Keratinocyte (primary cell): Measurements from ENCODE around the gene PHAF1. TPM values are rescaled to one million over a fixed set of nuclear protein-coding genes. Genes with fewer than 3 reads are reported as not detected.

ENCODE experiments used
- DNase-seq: peaks from one replicate; pipeline ENCODE4 v3.0.0-alpha.2; 2011; ENCODE audit warnings: low read depth, missing footprints, low spot score
- FAIRE-seq: peaks from 2 replicates; lab custom pipeline; 2011; peaks lifted over from hg19 to GRCh38; lab: Jason Lieb, UNC
- H2AFZ ChIP-seq: 2 replicates; pipeline ENCODE4 v1.6.0; 2012; ENCODE audit warnings: low read length, control low read depth, inconsistent platforms; ENCODE audit not compliant: control insufficient read depth
- H3K27ac ChIP-seq: 2 replicates; pipeline ENCODE4 v1.5.1; 2011; ENCODE audit warnings: low read length; ENCODE audit not compliant: control insufficient read depth, insufficient read depth
- H3K27me3 ChIP-seq: 3 replicates; pipeline ENCODE4 v1.6.0; 2011; ENCODE audit warnings: low read length; ENCODE audit not compliant: control insufficient read depth, insufficient read depth; ENCODE audit errors: extremely low read depth
- H3K36me3 ChIP-seq, 2 experiments: 2 replicates in 1 of 2; 3 replicates in 1 of 2; pipeline ENCODE4 v1.5.1; 2011; ENCODE audit warnings: low read length in 2 of 2, mild to moderate bottlenecking in 1 of 2; ENCODE audit not compliant: control insufficient read depth in 2 of 2, insufficient read depth in 2 of 2; ENCODE audit errors: extremely low read depth in 1 of 2
- H3K4me1 ChIP-seq: 3 replicates; pipeline ENCODE4 v1.5.1; 2011; ENCODE audit warnings: low read length; ENCODE audit not compliant: control insufficient read depth, insufficient read depth; ENCODE audit errors: extremely low read depth
- H3K4me2 ChIP-seq: 3 replicates; pipeline ENCODE4 v1.6.0; 2011; ENCODE audit warnings: low read depth, low read length; ENCODE audit not compliant: control insufficient read depth, insufficient read depth; ENCODE audit errors: extremely low read depth
- H3K4me3 ChIP-seq, 3 experiments: fragments of 200-600 bp in 1 of 3; sonication (generic) in 1 of 3; 2 replicates in 2 of 3; 3 replicates in 1 of 3; pipeline ENCODE4 v1.5.1; 2011 to 2016; ENCODE audit warnings: low read length in 3 of 3, mild to moderate bottlenecking in 3 of 3, control low read depth in 2 of 3, inconsistent platforms in 1 of 3, low read depth in 1 of 3, mixed read lengths in 1 of 3, mixed run types in 1 of 3, moderate library complexity in 1 of 3; ENCODE audit not compliant: control insufficient read depth in 2 of 3, insufficient read depth in 2 of 3; ENCODE audit errors: extremely low read depth in 1 of 3
- H3K79me2 ChIP-seq: 2 replicates; pipeline ENCODE4 v1.6.0; 2012; ENCODE audit warnings: low read length; ENCODE audit not compliant: control insufficient read depth, insufficient read depth
- H3K9ac ChIP-seq: 3 replicates; pipeline ENCODE4 v1.6.0; 2011; ENCODE audit warnings: low read length; ENCODE audit not compliant: control insufficient read depth, insufficient read depth; ENCODE audit errors: extremely low read depth
- H3K9me1 ChIP-seq: 3 replicates; pipeline ENCODE4 v1.6.0; 2011; ENCODE audit warnings: low read length; ENCODE audit not compliant: control insufficient read depth, insufficient read depth; ENCODE audit errors: extremely low read depth
- H3K9me3 ChIP-seq: 2 replicates; pipeline ENCODE4 v1.5.1; 2012; ENCODE audit warnings: low read depth, low read length; ENCODE audit not compliant: control insufficient read depth
- H4K20me1 ChIP-seq: 3 replicates; pipeline ENCODE4 v1.6.0; 2011; ENCODE audit warnings: low read length; ENCODE audit not compliant: control insufficient read depth, insufficient read depth; ENCODE audit errors: extremely low read depth
- CTCF ChIP-seq, 3 experiments: IDR thresholded peaks in 1 of 3; conservative IDR thresholded peaks in 1 of 3; optimal IDR thresholded peaks in 1 of 3; 2 replicates in 2 of 3; 3 replicates in 1 of 3; pipeline versions ENCODE3 to v1.5.1; 2011; ENCODE audit warnings: low read length in 3 of 3, mild to moderate bottlenecking in 3 of 3, moderate library complexity in 2 of 3, control low read depth in 1 of 3, inconsistent platforms in 1 of 3; ENCODE audit not compliant: insufficient read depth in 2 of 3; ENCODE audit errors: extremely low read depth in 1 of 3
- EZH2 ChIP-seq: IDR thresholded peaks from one replicate; pipeline ENCODE4 v1.6.1; 2012; ENCODE audit warnings: inconsistent platforms, mild to moderate bottlenecking, low read length, moderate library complexity
- dilution Hi-C: fragments of 300-500 bp; cut with MboI; formaldehyde crosslinking; loops from one replicate; pipeline ENCODE4 v1.7.0; 2020; ENCODE audit warnings: low sequenced_read_pairs; ENCODE audit not compliant: extremely low pct_ligation_motif_present
- polyA plus RNA-seq, 5 experiments: library from polyadenylated mRNA; depleted of rRNA in 3 of 5; stranded (reverse) in 3 of 5; stranded (forward) in 1 of 5; unstranded in 1 of 5; fragments of >200 nt; gene quantifications; 1 replicate in 1 of 5; 2 replicates in 3 of 5; 3 replicates in 1 of 5; pipeline versions ENCODE4 v1.2.1 to v1.2.3, GENCODE V29; 2011 to 2012; ENCODE audit warnings: missing spikeins in 2 of 5, low read depth in 1 of 5, low replicate concordance in 1 of 5

Gene PHAF1
- polyA plus RNA-seq, 1 donor (not counting 4 experiments of a cell fraction or from before 2014, with no cell fraction given): 26.7 TPM

GRCh38 chr16:67129422-67129821 lies 19.7 kb downstream of the PHAF1 start:
- no peak overlapping the region for H3K9ac ChIP-seq
- FAIRE-seq (no peak), DNase-seq (no peak)
- H3K27ac ChIP-seq: no peak overlapping the region
- dilution Hi-C loops: no loop called here
- no peaks in the 10 kb centered on the region for H3K27me3 ChIP-seq
- H3K4me1 ChIP-seq: no peaks in the 10 kb centered on the region
- no peaks in the 10 kb centered on the region for H3K9me3 ChIP-seq
- no peak overlapping the region for H3K4me2 ChIP-seq
- no peaks in the 10 kb centered on the region for H3K79me2 ChIP-seq
- no peak for TF ChIP-seq CTCF (optimal IDR thresholded peaks at IDR 0.05 in 1 of 3, IDR thresholded peaks at IDR 0.05 in 1 of 3, conservative IDR thresholded peaks at IDR 0.05 in 1 of 3; ENCODE audit: extremely low read depth in 1 of 3, insufficient read depth in 2 of 3, low read length in 3 of 3)
- TF ChIP-seq EZH2: no peak
- no peak overlapping the region for H3K4me3 ChIP-seq
- no peaks in the 10 kb centered on the region for H4K20me1 ChIP-seq
- H2AFZ ChIP-seq: no peak overlapping the region
- peaks cover 25 to 34% of the 10 kb centered on the region in 2 experiments for H3K36me3 ChIP-seq
- no peaks in the 10 kb centered on the region for H3K9me1 ChIP-seq

DNA sequence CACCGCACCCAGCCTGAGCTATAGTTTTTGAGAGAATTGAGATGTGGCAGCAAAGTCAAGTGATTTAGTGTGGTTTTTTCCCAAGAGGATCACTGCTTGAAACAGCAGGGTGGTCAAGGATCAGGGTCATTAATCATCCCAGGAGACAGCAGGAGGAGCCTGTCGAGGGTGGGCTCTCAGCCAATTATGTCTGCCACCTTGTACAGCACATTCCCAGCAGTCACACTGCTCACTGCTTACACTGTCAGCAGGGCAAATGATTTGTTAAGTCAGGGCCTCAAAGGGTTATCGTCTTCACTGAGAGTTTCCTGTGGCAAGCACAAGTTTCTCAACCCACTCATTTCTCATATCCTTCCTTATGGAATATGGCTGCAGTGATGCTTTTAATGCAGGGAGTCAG lies 27.9 kb downstream of the PHAF1 start:
- TF ChIP-seq CTCF (optimal IDR thresholded peaks at IDR 0.05 in 1 of 3, IDR thresholded peaks at IDR 0.05 in 1 of 3, conservative IDR thresholded peaks at IDR 0.05 in 1 of 3; ENCODE audit: extremely low read depth in 1 of 3, insufficient read depth in 2 of 3, low read length in 3 of 3): no peak
- no peak for TF ChIP-seq EZH2
- Histone ChIP-seq H3K4me2 (no peak overlapping the region), H3K27me3 (no peaks in the 10 kb centered on the region), H3K9ac (no peak overlapping the region), H3K9me3 (no peaks in the 10 kb centered on the region), H3K4me1 (no peaks in the 10 kb centered on the region), H2AFZ (no peak overlapping the region), H3K27ac (no peak overlapping the region), H3K79me2 (no peaks in the 10 kb centered on the region), H3K4me3 (no peak overlapping the region), H4K20me1 (no peaks in the 10 kb centered on the region), H3K9me1 (no peaks in the 10 kb centered on the region), H3K36me3 (peaks cover 20 to 36% of the 10 kb centered on the region in 2 experiments)
- no peak for DNase-seq
- dilution Hi-C loops: no loop called here
- no peak for FAIRE-seq
